MCF 10A (cell line): Measurements from ENCODE around the gene RAB13. TPM values are rescaled to one million over a fixed set of nuclear protein-coding genes. Genes with fewer than 3 reads are reported as not detected.

ENCODE experiments used
- BruUV-seq: library from RNA; stranded (reverse); fragments of 400-500 nt; replicated peaks from 2 replicates; lab custom pipeline; 2021; lab: Mats Ljungman, UMichigan
- CTCF ChIA-PET: fragments of 300-600 bp; sonication (Branson Sonifier 250); formaldehyde crosslinking; extraction: SDS; loops from one replicate; lab custom pipeline; 2021; ENCODE audit warnings: antibody characterized with exemption, inconsistent platforms; lab: Yijun Ruan, JAX
- POLR2A ChIA-PET: fragments of 300-600, 350-650 bp; sonication (Branson Sonifier 250); formaldehyde crosslinking; extraction: SDS; loops from one replicate; lab custom pipeline; 2020; ENCODE audit warnings: antibody characterized with exemption, inconsistent platforms; lab: Yijun Ruan, JAX
- DNase-seq: peaks from one replicate; pipeline ENCODE4 v3.0.0-alpha.2; 2018; ENCODE audit not compliant: unreplicated experiment
- H3K27ac Mint-ChIP-seq: one replicate; pipeline ENCODE4 v1.8.0; 2022; ENCODE audit warnings: mild to moderate bottlenecking, low read depth, mixed read lengths; ENCODE audit not compliant: unreplicated experiment
- H3K27me3 Mint-ChIP-seq: one replicate; pipeline ENCODE4 v1.8.0; 2022; ENCODE audit warnings: mixed read lengths; ENCODE audit not compliant: insufficient read depth, unreplicated experiment
- H3K36me3 Mint-ChIP-seq: one replicate; pipeline ENCODE4 v1.8.0; 2022; ENCODE audit warnings: mild to moderate bottlenecking, moderate library complexity, mixed read lengths; ENCODE audit not compliant: insufficient read depth, unreplicated experiment
- H3K4me1 Mint-ChIP-seq: one replicate; pipeline ENCODE4 v1.8.0; 2022; ENCODE audit warnings: mixed read lengths; ENCODE audit not compliant: insufficient read depth, unreplicated experiment
- H3K4me3 Mint-ChIP-seq: one replicate; pipeline ENCODE4 v1.8.0; 2022; ENCODE audit warnings: mild to moderate bottlenecking, moderate library complexity, mixed read lengths; ENCODE audit not compliant: unreplicated experiment
- H3K9me3 Mint-ChIP-seq: one replicate; pipeline ENCODE4 v1.8.0; 2022; ENCODE audit warnings: mixed read lengths; ENCODE audit not compliant: unreplicated experiment
- intact Hi-C: fragments of 100-400 bp; cut with micrococcal nuclease; formaldehyde crosslinking; loops from 2 replicates; pipeline ENCODE4 v1.14.1; 2022
- microRNA-seq: library from miRNA; unstranded; fragments of <30 nt; microRNA quantifications from one replicate; pipeline ENCODE4 v1.2.0, GENCODE V29; 2022
- total RNA-seq: library from RNA; stranded (reverse); gene quantifications from 2 replicates; pipeline ENCODE4 v1.2.3, GENCODE V29; 2022
- TF ChIP-seq, protein P1 (sequence below): fragments of 200-600 bp; IDR thresholded peaks from one replicate; pipeline ENCODE4 v1.8.0; 2022; ENCODE audit warnings: antibody characterized with exemption, mild to moderate bottlenecking; ENCODE audit not compliant: unreplicated experiment

The RAB13 gene
- total RNA-seq, 1 experiment from 2014 or later, result 71.6 TPM

DNA sequence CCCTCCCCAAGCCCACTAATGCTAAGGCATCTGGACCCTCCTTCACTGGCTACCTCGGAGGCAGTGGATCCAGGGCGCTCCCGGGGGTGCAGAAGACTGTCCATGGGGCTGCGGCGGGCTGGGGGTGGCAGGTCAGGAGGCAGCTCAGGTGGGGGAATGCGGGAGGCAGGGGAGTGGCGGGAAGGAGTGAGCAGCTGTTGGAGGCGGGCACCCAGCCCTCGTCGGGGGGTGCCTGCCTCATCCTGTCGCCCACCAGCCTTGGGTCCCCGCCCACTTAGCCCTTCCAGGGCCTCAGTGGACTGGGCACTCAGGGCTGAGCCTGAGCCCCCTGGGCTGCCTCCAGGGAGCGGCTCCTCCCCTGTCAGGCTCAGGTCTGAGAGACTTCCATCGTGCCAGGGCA is 52.7 kb downstream of the RAB13 start:
- POLR2A ChIA-PET, result no interaction called here
- TF ChIP-seq, protein P1, sequence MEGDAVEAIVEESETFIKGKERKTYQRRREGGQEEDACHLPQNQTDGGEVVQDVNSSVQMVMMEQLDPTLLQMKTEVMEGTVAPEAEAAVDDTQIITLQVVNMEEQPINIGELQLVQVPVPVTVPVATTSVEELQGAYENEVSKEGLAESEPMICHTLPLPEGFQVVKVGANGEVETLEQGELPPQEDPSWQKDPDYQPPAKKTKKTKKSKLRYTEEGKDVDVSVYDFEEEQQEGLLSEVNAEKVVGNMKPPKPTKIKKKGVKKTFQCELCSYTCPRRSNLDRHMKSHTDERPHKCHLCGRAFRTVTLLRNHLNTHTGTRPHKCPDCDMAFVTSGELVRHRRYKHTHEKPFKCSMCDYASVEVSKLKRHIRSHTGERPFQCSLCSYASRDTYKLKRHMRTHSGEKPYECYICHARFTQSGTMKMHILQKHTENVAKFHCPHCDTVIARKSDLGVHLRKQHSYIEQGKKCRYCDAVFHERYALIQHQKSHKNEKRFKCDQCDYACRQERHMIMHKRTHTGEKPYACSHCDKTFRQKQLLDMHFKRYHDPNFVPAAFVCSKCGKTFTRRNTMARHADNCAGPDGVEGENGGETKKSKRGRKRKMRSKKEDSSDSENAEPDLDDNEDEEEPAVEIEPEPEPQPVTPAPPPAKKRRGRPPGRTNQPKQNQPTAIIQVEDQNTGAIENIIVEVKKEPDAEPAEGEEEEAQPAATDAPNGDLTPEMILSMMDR, result no peak
- intact Hi-C loops, result no loop called here
- DNase-seq, result no peak
- CTCF ChIA-PET, result interaction anchor here (0.6 kb wide), 1 partner anchor 33 kb away, joined by 3 read pairs; no protein-coding TSS in a partner anchor
- no peak overlapping the region for H3K4me3 Mint-ChIP-seq
- H3K36me3 Mint-ChIP-seq, result peaks cover 65% of the 10 kb centered on the region
- no peaks in the 10 kb centered on the region for H3K27me3 Mint-ChIP-seq
- H3K4me1 Mint-ChIP-seq, result no peaks in the 10 kb centered on the region
- H3K27ac Mint-ChIP-seq, result no peak overlapping the region
- BruUV-seq, result no TSS peak
- H3K9me3 Mint-ChIP-seq, result no peaks in the 10 kb centered on the region

DNA sequence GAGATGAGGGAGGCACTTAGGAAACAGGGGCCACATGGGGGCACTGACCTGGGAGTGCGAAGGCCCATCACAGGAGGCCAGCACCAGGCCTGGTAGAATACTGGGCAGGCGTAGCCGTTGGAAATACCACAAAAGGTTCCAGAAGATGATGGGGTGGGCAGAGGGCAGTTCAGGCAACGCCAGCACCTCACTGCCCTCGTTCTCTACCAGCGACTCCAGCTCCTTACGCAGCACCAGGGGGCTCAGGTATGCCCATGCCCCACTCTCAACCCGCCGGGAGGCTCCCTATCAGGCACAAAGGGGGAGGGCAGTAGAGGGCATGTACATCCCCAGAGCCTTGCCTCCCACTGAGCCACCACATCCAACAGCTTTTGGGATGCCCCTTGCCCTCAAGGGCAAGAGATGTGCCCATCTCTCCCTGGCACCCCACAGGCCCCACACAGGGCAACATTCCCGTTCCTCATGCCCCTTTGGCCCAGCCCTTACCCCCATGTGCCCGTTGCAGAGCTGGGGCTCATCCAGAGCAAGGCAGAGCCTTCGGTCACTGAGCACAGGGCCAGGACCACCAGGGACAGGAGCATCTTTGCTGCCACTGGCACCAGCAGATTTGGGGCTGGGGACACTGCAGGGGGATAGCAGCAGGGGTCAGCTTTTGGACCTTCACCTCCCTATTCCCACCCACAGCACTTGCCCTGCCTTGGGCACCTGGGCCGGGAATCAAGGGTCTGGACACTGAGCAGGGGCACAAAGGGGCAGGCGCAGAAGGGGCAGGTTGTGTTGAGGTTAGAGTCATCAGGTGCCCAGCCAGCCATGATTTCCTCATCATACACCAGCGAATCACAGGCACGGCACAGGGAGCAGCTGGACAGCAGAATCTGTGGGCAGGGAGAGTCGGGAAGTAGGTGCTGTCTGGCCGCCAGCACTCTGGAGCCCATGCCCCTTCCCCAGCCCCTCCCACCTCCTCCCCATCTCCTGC is 53.7 kb downstream of the RAB13 start:
- H3K36me3 Mint-ChIP-seq, result peaks cover 64% of the 10 kb centered on the region
- no TSS peak for BruUV-seq
- H3K27ac Mint-ChIP-seq, result no peak overlapping the region

More for the DNA sequence above, 53.7 kb downstream of the RAB13 start:
- Mint-ChIP-seq H3K27me3 (no peaks in the 10 kb centered on the region), H3K4me1 (no peaks in the 10 kb centered on the region), H3K9me3 (no peaks in the 10 kb centered on the region), H3K4me3 (no peak overlapping the region)
- intact Hi-C loops, result no loop called here
- CTCF ChIA-PET, result interaction anchor here (0.6 kb wide), 1 partner anchor 32 kb away, joined by 3 read pairs; no protein-coding TSS in a partner anchor
- TF ChIP-seq, protein P1, result no peak
- DNase-seq, result no peak
- POLR2A ChIA-PET, result interaction anchor here (0.7 kb wide), 1 partner anchor 28 kb away, joined by 3 read pairs; no protein-coding TSS in a partner anchor

Small RNA genes lying within 50 kb of the gene (microRNA-seq; reads per million reads assigned to microRNA genes)
- gene MIR6737, result 0.40 reads per million

Other genes starting within 250 kb of the RAB13 start
- 11.1 and 12.8 TPM in 2 replicates for gene SLC27A3, start 210.9 kb downstream of the RAB13 start, total RNA-seq
- 95.5 and 108 TPM in 2 replicates for gene GATAD2B, start 63.4 kb downstream of the RAB13 start, total RNA-seq
- gene DENND4B, start 39.6 kb downstream of the RAB13 start, total RNA-seq, result 59.6 and 79.1 TPM in 2 replicates
- 47.0 and 55.1 TPM in 2 replicates for gene CRTC2, start 27.7 kb downstream of the RAB13 start, total RNA-seq
- gene SLC39A1, start 22.8 kb downstream of the RAB13 start, total RNA-seq, result 124 and 159 TPM in 2 replicates
- 14.7 and 17.6 TPM in 2 replicates for gene CREB3L4, start 18.4 kb downstream of the RAB13 start, total RNA-seq
- 194 and 224 TPM in 2 replicates for gene JTB, start 8.7 kb downstream of the RAB13 start, total RNA-seq
- 3,026 and 3,064 TPM in 2 replicates for gene RPS27, start 4.4 kb upstream of the RAB13 start, total RNA-seq
- gene NUP210L, start 168.7 kb upstream of the RAB13 start, total RNA-seq, result 0.05 and 0.10 TPM in 2 replicates
- 625 and 698 TPM in 2 replicates for gene TPM3, start 205.8 kb upstream of the RAB13 start, total RNA-seq
- gene CFAP141, start 220.0 kb upstream of the RAB13 start, total RNA-seq, result not detected in 2 replicates
- 219 and 223 TPM in 2 replicates for gene UBAP2L, start 234.6 kb upstream of the RAB13 start, total RNA-seq